Measurements from ENCODE around the gene IQCK. TPM values are rescaled to one million over a fixed set of nuclear protein-coding genes. Genes with fewer than 3 reads are reported as not detected.

Gene IQCK
- total RNA-seq, 1 experiment from 2014 or later = 15.5 TPM

DNA sequence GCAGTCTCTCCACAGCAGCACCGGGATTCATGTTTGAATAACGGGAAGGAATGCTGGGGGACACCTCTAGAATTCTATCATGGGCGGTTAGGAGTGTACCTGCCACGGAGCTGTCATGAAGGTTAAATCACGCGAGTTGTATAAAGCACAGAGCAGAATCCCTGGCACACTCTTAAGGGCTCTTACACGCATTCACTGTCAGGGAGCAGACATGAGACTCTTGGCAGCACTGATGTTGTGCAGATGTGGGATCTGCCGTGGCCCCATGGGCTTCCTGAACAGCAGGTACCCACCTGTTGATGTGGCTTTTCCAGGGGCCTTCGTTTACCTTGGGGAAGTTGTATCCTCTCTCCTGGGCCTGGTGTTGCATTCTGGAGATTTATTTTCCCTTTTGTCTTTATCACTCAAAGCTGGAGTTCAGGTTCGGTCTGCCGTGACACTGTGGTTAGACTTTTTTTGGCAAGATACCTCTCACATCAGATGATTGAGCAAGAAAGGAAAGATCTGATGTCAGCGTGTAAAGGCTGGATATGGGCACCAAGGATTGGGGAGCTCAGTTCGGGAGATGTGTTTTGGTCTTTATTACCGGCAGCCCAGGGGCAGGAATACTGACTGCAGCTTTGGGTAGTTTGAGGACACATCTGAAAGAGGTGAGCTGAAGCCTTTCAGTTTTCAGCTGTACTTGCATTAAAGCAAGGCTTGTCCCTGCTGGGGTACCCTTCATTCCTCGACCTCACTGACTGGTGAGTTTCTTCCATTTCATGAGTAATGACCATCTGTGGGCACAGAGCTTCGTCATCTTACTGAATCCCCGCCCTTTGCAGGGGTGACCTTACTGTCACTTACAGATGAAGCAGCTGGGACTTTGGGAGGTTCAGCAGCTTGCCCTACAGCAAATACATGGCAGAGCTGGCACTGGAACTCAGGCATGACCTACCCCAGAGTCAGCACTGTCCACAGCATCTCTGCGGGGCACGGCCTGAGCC is 19.3 kb upstream of the IQCK start:
- BruUV-seq (replicated peaks) = no TSS peak
- ChIA-PET POLR2A (no interaction called here), CTCF (interaction anchor here (0.6 kb wide), 1 partner anchor 17 kb away, joined by 3 read pairs; no protein-coding TSS in a partner anchor)
- no peaks in the 10 kb centered on the region for H3K27me3 ChIP-seq (ENCODE audit: control insufficient read depth, insufficient read depth, low read length)
- no peaks in the 10 kb centered on the region for H3K36me3 ChIP-seq (ENCODE audit: control insufficient read depth, insufficient read depth, low read length)
- peaks cover 11% of the 10 kb centered on the region for H3K4me1 ChIP-seq (ENCODE audit: control insufficient read depth, insufficient read depth, low read length)
- no peak for DNase-seq (ENCODE audit: low read depth, low spot score)
- no peak for ATAC-seq
- no peak overlapping the region for H3K4me3 ChIP-seq (ENCODE audit: low read depth in 2 of 2, low read length in 2 of 2)
- in situ Hi-C loops (cut with HindIII; ENCODE audit: low pct_unique_long_range_greater_than_20kb, low sequenced_read_pairs) = no loop called here
- H3K27ac ChIP-seq (ENCODE audit: low read length) = no peak overlapping the region
- H3K9me3 ChIP-seq (ENCODE audit: control insufficient read depth, insufficient read depth, low read depth, low read length) = no peaks in the 10 kb centered on the region
- intact Hi-C loops (cut with micrococcal nuclease; ENCODE audit: unreplicated experiment) = no loop called here
- TF ChIP-seq TCF7L2 (IDR thresholded peaks at IDR 0.05; ENCODE audit: low read depth, low read length) (no peak), POLR2AphosphoS5 (IDR thresholded peaks at IDR 0.05; ENCODE audit: low read depth, low read length) (no peak), SIN3A (IDR thresholded peaks at IDR 0.05; ENCODE audit: borderline replicate concordance, insufficient read depth, low read depth, low read length) (no peak)
- TF ChIP-seq, protein P1, sequence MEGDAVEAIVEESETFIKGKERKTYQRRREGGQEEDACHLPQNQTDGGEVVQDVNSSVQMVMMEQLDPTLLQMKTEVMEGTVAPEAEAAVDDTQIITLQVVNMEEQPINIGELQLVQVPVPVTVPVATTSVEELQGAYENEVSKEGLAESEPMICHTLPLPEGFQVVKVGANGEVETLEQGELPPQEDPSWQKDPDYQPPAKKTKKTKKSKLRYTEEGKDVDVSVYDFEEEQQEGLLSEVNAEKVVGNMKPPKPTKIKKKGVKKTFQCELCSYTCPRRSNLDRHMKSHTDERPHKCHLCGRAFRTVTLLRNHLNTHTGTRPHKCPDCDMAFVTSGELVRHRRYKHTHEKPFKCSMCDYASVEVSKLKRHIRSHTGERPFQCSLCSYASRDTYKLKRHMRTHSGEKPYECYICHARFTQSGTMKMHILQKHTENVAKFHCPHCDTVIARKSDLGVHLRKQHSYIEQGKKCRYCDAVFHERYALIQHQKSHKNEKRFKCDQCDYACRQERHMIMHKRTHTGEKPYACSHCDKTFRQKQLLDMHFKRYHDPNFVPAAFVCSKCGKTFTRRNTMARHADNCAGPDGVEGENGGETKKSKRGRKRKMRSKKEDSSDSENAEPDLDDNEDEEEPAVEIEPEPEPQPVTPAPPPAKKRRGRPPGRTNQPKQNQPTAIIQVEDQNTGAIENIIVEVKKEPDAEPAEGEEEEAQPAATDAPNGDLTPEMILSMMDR (IDR thresholded peaks at IDR 0.05) = no peak
- TF ChIP-seq, protein P2, sequence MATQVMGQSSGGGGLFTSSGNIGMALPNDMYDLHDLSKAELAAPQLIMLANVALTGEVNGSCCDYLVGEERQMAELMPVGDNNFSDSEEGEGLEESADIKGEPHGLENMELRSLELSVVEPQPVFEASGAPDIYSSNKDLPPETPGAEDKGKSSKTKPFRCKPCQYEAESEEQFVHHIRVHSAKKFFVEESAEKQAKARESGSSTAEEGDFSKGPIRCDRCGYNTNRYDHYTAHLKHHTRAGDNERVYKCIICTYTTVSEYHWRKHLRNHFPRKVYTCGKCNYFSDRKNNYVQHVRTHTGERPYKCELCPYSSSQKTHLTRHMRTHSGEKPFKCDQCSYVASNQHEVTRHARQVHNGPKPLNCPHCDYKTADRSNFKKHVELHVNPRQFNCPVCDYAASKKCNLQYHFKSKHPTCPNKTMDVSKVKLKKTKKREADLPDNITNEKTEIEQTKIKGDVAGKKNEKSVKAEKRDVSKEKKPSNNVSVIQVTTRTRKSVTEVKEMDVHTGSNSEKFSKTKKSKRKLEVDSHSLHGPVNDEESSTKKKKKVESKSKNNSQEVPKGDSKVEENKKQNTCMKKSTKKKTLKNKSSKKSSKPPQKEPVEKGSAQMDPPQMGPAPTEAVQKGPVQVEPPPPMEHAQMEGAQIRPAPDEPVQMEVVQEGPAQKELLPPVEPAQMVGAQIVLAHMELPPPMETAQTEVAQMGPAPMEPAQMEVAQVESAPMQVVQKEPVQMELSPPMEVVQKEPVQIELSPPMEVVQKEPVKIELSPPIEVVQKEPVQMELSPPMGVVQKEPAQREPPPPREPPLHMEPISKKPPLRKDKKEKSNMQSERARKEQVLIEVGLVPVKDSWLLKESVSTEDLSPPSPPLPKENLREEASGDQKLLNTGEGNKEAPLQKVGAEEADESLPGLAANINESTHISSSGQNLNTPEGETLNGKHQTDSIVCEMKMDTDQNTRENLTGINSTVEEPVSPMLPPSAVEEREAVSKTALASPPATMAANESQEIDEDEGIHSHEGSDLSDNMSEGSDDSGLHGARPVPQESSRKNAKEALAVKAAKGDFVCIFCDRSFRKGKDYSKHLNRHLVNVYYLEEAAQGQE (IDR thresholded peaks at IDR 0.05; ENCODE audit: insufficient read depth in 1 of 2, low read depth in 2 of 2, low read length in 1 of 2) = no peak

DNA sequence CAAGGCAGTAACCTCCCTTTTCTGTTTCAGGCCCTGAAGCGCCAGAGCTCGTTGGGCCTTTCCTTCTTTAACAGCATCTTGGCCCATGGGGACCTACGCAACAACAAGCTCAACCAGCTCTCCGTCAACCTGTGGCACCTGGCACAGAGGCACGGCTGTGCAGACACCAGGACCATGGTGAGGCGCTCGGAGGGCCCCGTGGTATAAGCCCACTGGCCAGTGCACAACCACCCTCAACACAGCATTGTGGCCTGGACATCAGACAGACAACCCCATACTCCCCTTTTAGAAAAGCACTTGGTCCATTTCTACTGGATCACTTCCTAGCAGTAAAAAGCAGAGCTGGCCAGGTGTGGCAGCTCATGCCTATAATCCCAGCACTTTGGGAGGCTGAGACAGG is 18.6 kb upstream of the IQCK start:
- Histone ChIP-seq H3K27ac (ENCODE audit: low read length) (no peak overlapping the region), H3K4me1 (ENCODE audit: control insufficient read depth, insufficient read depth, low read length) (peaks cover 11% of the 10 kb centered on the region), H3K4me3 (ENCODE audit: low read depth in 2 of 2, low read length in 2 of 2) (no peak overlapping the region), H3K36me3 (ENCODE audit: control insufficient read depth, insufficient read depth, low read length) (no peaks in the 10 kb centered on the region), H3K9me3 (ENCODE audit: control insufficient read depth, insufficient read depth, low read depth, low read length) (no peaks in the 10 kb centered on the region), H3K27me3 (ENCODE audit: control insufficient read depth, insufficient read depth, low read length) (no peaks in the 10 kb centered on the region)
- intact Hi-C loops (cut with micrococcal nuclease; ENCODE audit: unreplicated experiment) = no loop called here
- ChIA-PET POLR2A (no interaction called here), CTCF (interaction anchor here (0.6 kb wide), 1 partner anchor 18 kb away, joined by 3 read pairs; no protein-coding TSS in a partner anchor)
- no peak for TF ChIP-seq TCF7L2 (IDR thresholded peaks at IDR 0.05; ENCODE audit: low read depth, low read length)
- TF ChIP-seq, protein P1 (IDR thresholded peaks at IDR 0.05) = no peak
- TF ChIP-seq SIN3A (IDR thresholded peaks at IDR 0.05; ENCODE audit: borderline replicate concordance, insufficient read depth, low read depth, low read length) = no peak
- TF ChIP-seq, protein P2 (IDR thresholded peaks at IDR 0.05; ENCODE audit: insufficient read depth in 1 of 2, low read depth in 2 of 2, low read length in 1 of 2) = no peak
- no peak for TF ChIP-seq POLR2AphosphoS5 (IDR thresholded peaks at IDR 0.05; ENCODE audit: low read depth, low read length)
- in situ Hi-C loops (cut with HindIII; ENCODE audit: low pct_unique_long_range_greater_than_20kb, low sequenced_read_pairs) = no loop called here
- DNase-seq (ENCODE audit: low read depth, low spot score) (no peak), ATAC-seq (no peak)
- BruUV-seq (replicated peaks) = no TSS peak

Data from Panc1 (cell line).